K562 (cell line): ENCODE measurements around the gene WDR64. TPM values are rescaled to one million over a fixed set of nuclear protein-coding genes. Genes with fewer than 3 reads are reported as not detected.

Experiments
- ATAC-seq: fragments of 200-7000 bp; cut with Tn5 transposase; 3 replicates; pipeline ENCODE4 v1.9.1; 2020; ENCODE audit warnings: moderate library complexity
- BruUV-seq: library from RNA; stranded (reverse); fragments of 400-500 nt; replicated peaks from 2 replicates; lab custom pipeline; 2021; lab: Mats Ljungman, UMichigan
- CTCF ChIA-PET: fragments of 300-600 bp; formaldehyde crosslinking; extraction: SDS; loops from one replicate; lab custom pipeline; 2021; ENCODE audit warnings: low intra/inter-chr PET ratio; lab: Yijun Ruan, JAX
- POLR2A ChIA-PET: fragments of 300-600, 350-650 bp; sonication (Branson Sonifier 250); formaldehyde crosslinking; extraction: SDS; loops from one replicate; lab custom pipeline; 2021; ENCODE audit warnings: antibody characterized with exemption, inconsistent platforms; lab: Yijun Ruan, JAX
- DNase-seq, 4 experiments: peaks; one replicate each; pipeline versions ENCODE4 v3.0.0 to v3.0.0-alpha.2; 2011 to 2018; ENCODE audit warnings: low spot score in 3 of 4, mixed read lengths in 3 of 4; ENCODE audit errors: extremely low read depth in 1 of 4
- FAIRE-seq: peaks from 2 replicates; lab custom pipeline; 2011; peaks lifted over from hg19 to GRCh38; lab: Jason Lieb, UNC
- H2AFZ ChIP-seq: 2 replicates; pipeline ENCODE4 v1.6.0; 2011; ENCODE audit warnings: low read depth, low read length, control low read depth, inconsistent platforms
- H3K27ac ChIP-seq: fragments of 200-600 bp; 3 replicates; pipeline ENCODE4 v1.8.0; 2011; ENCODE audit warnings: low read depth, mild to moderate bottlenecking, control low read depth, inconsistent platforms, low read length, moderate library complexity, mixed read lengths; ENCODE audit errors: extremely low read depth
- H3K27me3 ChIP-seq, 2 experiments: fragments of 300-600 bp in 1 of 2; 2 replicates in 1 of 2; 3 replicates in 1 of 2; pipeline versions ENCODE4 v1.6.0 to v1.8.0; 2011; ENCODE audit warnings: inconsistent platforms in 2 of 2, low read length in 2 of 2, mild to moderate bottlenecking in 1 of 2, mixed read lengths in 1 of 2, moderate library complexity in 1 of 2; ENCODE audit not compliant: control insufficient read depth in 2 of 2, insufficient read depth in 2 of 2
- H3K36me3 ChIP-seq: fragments of 300-600 bp; 3 replicates; pipeline ENCODE4 v1.8.0; 2011; ENCODE audit warnings: mild to moderate bottlenecking, low read length, inconsistent platforms; ENCODE audit not compliant: control insufficient read depth, insufficient read depth
- H3K4me1 ChIP-seq, 2 experiments: fragments of 200-600 bp in 1 of 2; replicated peaks in 1 of 2; 2 replicates in 1 of 2; 3 replicates in 1 of 2; pipeline versions ENCODE4 v1.5.1 to v1.8.0; 2011; ENCODE audit warnings: inconsistent platforms in 2 of 2, low read length in 2 of 2, mild to moderate bottlenecking in 1 of 2, mixed read lengths in 1 of 2, moderate library complexity in 1 of 2; ENCODE audit not compliant: control insufficient read depth in 2 of 2, insufficient read depth in 2 of 2
- H3K4me2 ChIP-seq: 2 replicates; pipeline ENCODE4 v1.6.1; 2011; ENCODE audit warnings: low read length, control low read depth, inconsistent platforms, mixed read lengths; ENCODE audit not compliant: insufficient read depth
- H3K4me3 ChIP-seq: fragments of 200-600 bp; sonication (generic), shearing (Covaris generic); 2 replicates; pipeline ENCODE4 v1.5.1; 2016; ENCODE audit warnings: control low read depth, inconsistent platforms
- H3K79me2 ChIP-seq: fragments of 200-600 bp; 3 replicates; pipeline ENCODE4 v1.8.0; 2011; ENCODE audit warnings: low read length, inconsistent platforms; ENCODE audit not compliant: control insufficient read depth, insufficient read depth
- H3K9ac ChIP-seq, 2 experiments: 2 replicates each; pipeline versions ENCODE4 v1.6.0 to v1.6.1; 2011; ENCODE audit warnings: low read depth in 2 of 2, low read length in 2 of 2, control low read depth in 1 of 2, inconsistent platforms in 1 of 2, mild to moderate bottlenecking in 1 of 2, mixed read lengths in 1 of 2; ENCODE audit not compliant: insufficient read depth in 1 of 2
- H3K9me1 ChIP-seq: one replicate; pipeline ENCODE4 v1.6.0; 2011; ENCODE audit warnings: inconsistent platforms, mild to moderate bottlenecking, low read length, moderate library complexity; ENCODE audit not compliant: control insufficient read depth, insufficient read depth
- H3K9me3 ChIP-seq: replicated peaks from 2 replicates; pipeline ENCODE4 v1.5.1; 2011; ENCODE audit warnings: low read depth, low read length, inconsistent platforms; ENCODE audit not compliant: control insufficient read depth, insufficient read depth
- H4K20me1 ChIP-seq: replicated peaks from 2 replicates; pipeline ENCODE4 v1.6.1; 2011; ENCODE audit warnings: low read length, inconsistent platforms, mixed read lengths; ENCODE audit not compliant: control insufficient read depth, insufficient read depth
- NRF1 ChIP-seq, 2 experiments: fragments of 450-650 bp; IDR thresholded peaks in 1 of 2; conservative IDR thresholded peaks in 1 of 2; 2 replicates each; pipeline ENCODE4 v1.6.1; 2014; ENCODE audit warnings: mild to moderate bottlenecking in 2 of 2
- PKNOX1 ChIP-seq: fragments of 450-650 bp; IDR thresholded peaks from 2 replicates; pipeline ENCODE4 v1.6.1; 2016
- ZNF282 ChIP-seq: sonication (generic); formaldehyde crosslinking; IDR thresholded peaks from 2 replicates; pipeline ENCODE4 v1.8.1; 2023; ENCODE audit warnings: missing genetic modification reagents
- ZNF511 ChIP-seq: sonication (generic); formaldehyde crosslinking; IDR thresholded peaks from 2 replicates; pipeline ENCODE4 v1.8.0; 2022; ENCODE audit warnings: mild to moderate bottlenecking, missing genetic modification reagents
- WGBS: fragments of 100-300 bp; shearing (Covaris generic); methylation state at CpG from one replicate; pipeline ENCODE4 v1.1.6; 2016; ENCODE audit warnings: low coverage, mixed read lengths; ENCODE audit not compliant: insufficient coverage; ENCODE audit errors: missing lambda C conversion rate; 5-methylcytosine and 5-hydroxymethylcytosine counted together
- in situ Hi-C: fragments of 300-500 bp; cut with MboI; formaldehyde crosslinking; loops from 4 replicates; pipeline ENCODE4 v1.15.0; 2018; ENCODE audit warnings: inconsistent platforms, mixed read lengths
- intact Hi-C: fragments of 100-400 bp; cut with micrococcal nuclease; formaldehyde crosslinking; loops from 2 replicates; pipeline ENCODE4 v1.14.2; 2022
- polyA plus RNA-seq, 8 experiments: library from polyadenylated mRNA; depleted of rRNA in 4 of 8; stranded (reverse) in 5 of 8; unstranded in 3 of 8; fragments of >200 nt; fragmentation: Nextera tagmentation in 2 of 8; fragmentation: Illumina TruSeq in 1 of 8; extraction: Ambion mirVana in 2 of 8; extraction: Trizol in 1 of 8; gene quantifications; 2 replicates each; pipeline versions ENCODE4 v1.2.1 to v1.2.3, GENCODE V29; 2011 to 2014; ENCODE audit warnings: inconsistent platforms in 1 of 8, missing spikeins in 1 of 8
- total RNA-seq, 7 experiments: library from RNA; depleted of rRNA in 6 of 7; stranded (reverse); fragments of >200 nt in 6 of 7; fragmentation: Illumina TruSeq in 2 of 7; extraction: Trizol in 2 of 7; gene quantifications; 2 replicates each; pipeline versions ENCODE4 v1.2.1 to v1.2.3, GENCODE V29; 2011 to 2021; ENCODE audit warnings: low replicate concordance in 1 of 7

The WDR64 gene
- total and polyA plus RNA-seq, 9 of the 15 experiments (the other 6 are each of a cell fraction or from before 2014, with no cell fraction given), result 0.06 to 0.29 (median 0.19) TPM; not detected in 5

GRCh38 chr1:241617426-241617825 is 34.7 kb upstream of the WDR64 start:
- ChIA-PET POLR2A (interaction anchor here (1.7 kb wide), 1 partner anchor 12 kb away, joined by 4 read pairs; no protein-coding TSS in a partner anchor), CTCF (no interaction called here)
- BruUV-seq, result no TSS peak
- no peak for ATAC-seq
- no peaks in the 10 kb centered on the region for H3K9me1 ChIP-seq
- in situ Hi-C loops (loop anchor here (5.0 to 25.0 kb wide), 2 partner anchors 215 to 370 kb away; partner anchors contain the start of gene MAP1LC3C), intact Hi-C loops (no loop called here)
- no peak overlapping the region for H3K4me3 ChIP-seq
- H3K36me3 ChIP-seq, result peaks cover 2% of the 10 kb centered on the region; the same call in 2 of the 3 replicates
- no peak overlapping the region for H3K9ac ChIP-seq
- H2AFZ ChIP-seq, result no peak overlapping the region
- no peak for DNase-seq
- no peaks in the 10 kb centered on the region; a peak in 1 of 5 replicates for H3K4me1 ChIP-seq
- FAIRE-seq, result no peak
- H4K20me1 ChIP-seq, result no peaks in the 10 kb centered on the region
- no peaks in the 10 kb centered on the region for H3K27me3 ChIP-seq
- no peaks in the 10 kb centered on the region for H3K79me2 ChIP-seq
- H3K4me2 ChIP-seq, result no peak overlapping the region
- no peak overlapping the region for H3K27ac ChIP-seq
- TF ChIP-seq PKNOX1 (no peak), ZNF282 (CRISPR knock-in tag) (no peak), ZNF511 (CRISPR knock-in tag) (no peak), NRF1 (conservative IDR thresholded peaks at IDR 0.05 in 1 of 2, IDR thresholded peaks at IDR 0.05 in 1 of 2) (no peak)
- 86% methylated on average over 7 of the region's 7 CpGs for WGBS
- no peaks in the 10 kb centered on the region for H3K9me3 ChIP-seq
